ENCODE measurements around the gene PRDX6. TPM values are rescaled to one million over a fixed set of nuclear protein-coding genes. Genes with fewer than 3 reads are reported as not detected.
A peak's percentile ranks its signal among the peaks of the same experiment; 100 is the strongest.

Gene PRDX6
- total and polyA plus RNA-seq, 5 donors from 2014 or later: 75.6 to 166 (median 138) TPM

DNA sequence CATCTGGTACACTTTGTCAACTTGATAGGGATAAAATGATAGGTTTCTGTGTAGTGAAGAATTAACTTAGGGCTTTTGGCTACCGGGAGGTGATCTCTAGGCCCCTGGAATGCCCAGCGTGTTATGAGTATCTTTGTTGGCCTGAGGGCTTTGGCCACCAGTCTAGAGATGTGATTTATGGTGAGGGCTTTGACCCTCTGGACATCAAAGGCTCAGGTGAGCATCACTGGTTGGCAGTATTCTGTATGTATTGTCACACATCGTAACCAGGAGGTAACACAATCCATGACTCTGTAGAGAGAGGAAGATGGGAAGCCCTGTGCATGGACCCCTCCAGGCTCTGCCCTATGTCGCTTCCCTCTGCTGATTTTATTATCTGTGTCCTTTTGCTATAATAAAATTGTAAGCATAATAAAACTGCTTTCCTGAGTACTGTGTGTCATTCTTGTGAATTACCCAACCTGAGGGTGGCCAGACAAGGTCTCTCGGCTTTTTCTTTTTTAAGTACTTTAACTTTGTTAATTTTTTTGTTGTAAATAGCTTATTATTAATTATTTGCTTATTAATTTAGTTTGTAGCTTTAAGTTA lies 40.2 kb upstream of the PRDX6 start:
- peaks cover 29% of the 10 kb centered on the region for H3K36me3 Mint-ChIP-seq
- H3K27ac Mint-ChIP-seq: peak overlapping the region in 1 of 3 donors; percentile 26
- Histone ChIP-seq H3K36me3 (ENCODE audit: control insufficient read depth, insufficient read depth, low read length) (peaks cover 9% of the 10 kb centered on the region), H3K27me3 (ENCODE audit: control insufficient read depth, insufficient read depth, low read length) (no peaks in the 10 kb centered on the region), H3K4me1 (ENCODE audit: control insufficient read depth, insufficient read depth, low read length, poor library complexity, severe bottlenecking) (no peaks in the 10 kb centered on the region), H3K27ac (ENCODE audit: insufficient read depth, low read length, poor library complexity, severe bottlenecking) (no peak overlapping the region), H3K9me3 (ENCODE audit: control insufficient read depth in 2 of 2, low read length in 2 of 2) (no peaks in the 10 kb centered on the region), H3K4me3 (ENCODE audit: low read depth, low read length) (no peak overlapping the region)
- no peaks in the 10 kb centered on the region for H3K27me3 Mint-ChIP-seq
- no peak overlapping the region for H3K4me3 Mint-ChIP-seq
- DNase-seq (no peak), ATAC-seq (ENCODE audit: low read depth in 2 of 2) (no peak)
- H3K4me1 Mint-ChIP-seq: peaks cover 0 to 4% (median 0%) of the 10 kb centered on the region in 4 donors
- H3K9me3 Mint-ChIP-seq: no peaks in the 10 kb centered on the region

DNA sequence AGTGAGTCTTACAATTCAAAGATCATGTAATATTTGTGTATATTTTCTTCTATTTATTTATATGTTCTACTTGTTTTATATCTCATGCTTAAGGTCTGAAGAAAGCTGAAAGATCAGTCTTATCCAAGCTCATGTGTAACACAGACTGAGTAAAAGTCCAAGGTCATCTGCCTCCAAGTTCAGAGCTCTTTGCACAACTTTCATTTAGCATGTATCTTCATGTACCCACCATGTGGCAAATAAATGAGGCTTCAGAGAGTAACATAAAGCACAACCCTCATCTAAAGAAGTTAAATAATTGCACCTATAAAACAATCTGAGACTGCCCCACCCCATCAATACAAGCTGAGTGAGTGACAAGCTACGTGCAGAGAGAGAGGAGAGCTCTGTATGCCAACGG lies 38.5 kb upstream of the PRDX6 start:
- peak overlapping the region in 1 of 4 donors; percentile 38 for H3K4me3 Mint-ChIP-seq
- no peaks in the 10 kb centered on the region for H3K27me3 Mint-ChIP-seq
- Histone ChIP-seq H3K4me1 (ENCODE audit: control insufficient read depth, insufficient read depth, low read length, poor library complexity, severe bottlenecking) (no peaks in the 10 kb centered on the region), H3K36me3 (ENCODE audit: control insufficient read depth, insufficient read depth, low read length) (peaks cover 9% of the 10 kb centered on the region), H3K27ac (ENCODE audit: insufficient read depth, low read length, poor library complexity, severe bottlenecking) (no peak overlapping the region), H3K9me3 (ENCODE audit: control insufficient read depth in 2 of 2, low read length in 2 of 2) (no peaks in the 10 kb centered on the region), H3K4me3 (ENCODE audit: low read depth, low read length) (no peak overlapping the region), H3K27me3 (ENCODE audit: control insufficient read depth, insufficient read depth, low read length) (no peaks in the 10 kb centered on the region)
- DNase-seq (no peak), ATAC-seq (ENCODE audit: low read depth in 2 of 2) (no peak)
- peaks cover 0 to 4% (median 0%) of the 10 kb centered on the region in 4 donors for H3K4me1 Mint-ChIP-seq
- peaks cover 32% of the 10 kb centered on the region for H3K36me3 Mint-ChIP-seq
- no peaks in the 10 kb centered on the region for H3K9me3 Mint-ChIP-seq
- H3K27ac Mint-ChIP-seq: no peak overlapping the region

DNA sequence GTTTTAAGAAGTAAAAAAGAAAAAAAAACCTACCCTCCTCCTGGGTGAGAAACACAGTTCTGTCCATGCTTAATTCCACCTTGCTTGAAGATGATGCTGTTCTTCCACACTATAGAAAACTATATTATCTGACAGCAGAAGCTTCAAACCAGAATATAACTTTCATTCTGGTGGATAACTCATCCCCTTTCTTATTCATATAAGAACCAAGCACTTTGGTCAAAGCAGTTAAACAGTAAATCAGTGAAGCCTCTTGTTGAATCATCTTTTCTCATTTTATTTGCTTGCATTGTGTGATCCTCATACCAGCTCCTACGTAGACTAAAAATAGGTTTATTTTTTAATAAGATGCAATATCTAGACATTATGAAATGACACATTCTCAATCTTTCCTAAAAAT lies 36.7 kb upstream of the PRDX6 start:
- H3K27me3 ChIP-seq (ENCODE audit: control insufficient read depth, insufficient read depth, low read length): no peaks in the 10 kb centered on the region
- H3K4me1 Mint-ChIP-seq: peaks cover 7 to 14% (median 9%) of the 10 kb centered on the region in 4 donors

DNA sequence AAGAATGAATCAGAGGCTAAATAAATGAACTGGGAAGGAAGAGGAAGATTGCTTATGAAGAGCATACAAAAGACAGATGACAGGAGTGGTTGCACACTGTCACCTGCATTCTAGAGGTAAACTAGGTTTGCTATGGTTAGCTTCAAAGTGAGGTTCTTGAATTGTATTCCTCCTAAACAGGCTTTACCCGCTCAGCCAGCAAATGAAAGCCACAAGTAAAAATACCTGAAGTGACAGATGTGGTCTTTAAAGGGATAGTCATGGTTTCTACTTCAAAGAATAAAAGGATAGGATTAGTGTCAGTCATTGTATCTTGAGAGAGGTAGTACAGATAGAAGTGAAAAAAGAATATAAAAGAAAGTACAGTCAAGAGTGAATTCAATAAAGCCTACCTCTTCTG lies 32.4 kb upstream of the PRDX6 start:
- H3K9me3 Mint-ChIP-seq: peaks cover 2 to 23% (median 5%) of the 10 kb centered on the region in 7 donors
- peaks cover 4% of the 10 kb centered on the region for H3K36me3 ChIP-seq (ENCODE audit: control insufficient read depth, insufficient read depth, low read length)
- H3K36me3 Mint-ChIP-seq: peaks cover 59% of the 10 kb centered on the region
- peaks cover 8 to 32% (median 12%) of the 10 kb centered on the region in 4 donors for H3K4me1 Mint-ChIP-seq
- peak overlapping the region in 2 of 3 donors; percentile 58 to 68 for H3K27ac Mint-ChIP-seq
- peaks cover 5 to 12% of the 10 kb centered on the region in 2 experiments for H3K9me3 ChIP-seq (ENCODE audit: control insufficient read depth in 2 of 2, low read length in 2 of 2)
- H3K4me3 ChIP-seq (ENCODE audit: low read depth, low read length): no peak overlapping the region
- DNase-seq: peak in 2 of 3 donors; percentile 40
- peak in 1 of 2 donors; percentile 34 for ATAC-seq (ENCODE audit: low read depth in 2 of 2)
- H3K27me3 ChIP-seq (ENCODE audit: control insufficient read depth, insufficient read depth, low read length): no peaks in the 10 kb centered on the region
- H3K27ac ChIP-seq (ENCODE audit: insufficient read depth, low read length, poor library complexity, severe bottlenecking): no peak overlapping the region
- H3K27me3 Mint-ChIP-seq: no peaks in the 10 kb centered on the region
- H3K4me3 Mint-ChIP-seq: peak overlapping the region in 2 of 4 donors; percentile 22 to 45
- H3K4me1 ChIP-seq (ENCODE audit: control insufficient read depth, insufficient read depth, low read length, poor library complexity, severe bottlenecking): no peaks in the 10 kb centered on the region

More for the DNA sequence above, 36.7 kb upstream of the PRDX6 start:
- no peaks in the 10 kb centered on the region for H3K27me3 Mint-ChIP-seq
- peaks cover 39% of the 10 kb centered on the region for H3K36me3 Mint-ChIP-seq
- H3K4me3 Mint-ChIP-seq: no peak overlapping the region
- Histone ChIP-seq H3K9me3 (ENCODE audit: control insufficient read depth in 2 of 2, low read length in 2 of 2) (no peaks in the 10 kb centered on the region), H3K36me3 (ENCODE audit: control insufficient read depth, insufficient read depth, low read length) (peaks cover 9% of the 10 kb centered on the region), H3K27ac (ENCODE audit: insufficient read depth, low read length, poor library complexity, severe bottlenecking) (no peak overlapping the region), H3K4me1 (ENCODE audit: control insufficient read depth, insufficient read depth, low read length, poor library complexity, severe bottlenecking) (no peaks in the 10 kb centered on the region), H3K4me3 (ENCODE audit: low read depth, low read length) (no peak overlapping the region)
- H3K9me3 Mint-ChIP-seq: no peaks in the 10 kb centered on the region
- no peak for ATAC-seq (ENCODE audit: low read depth in 2 of 2)
- H3K27ac Mint-ChIP-seq: no peak overlapping the region
- DNase-seq: no peak

- Mint-ChIP-seq H3K27me3 (no peaks in the 10 kb centered on the region), H3K4me1 (peaks cover 8 to 32% (median 12%) of the 10 kb centered on the region in 4 donors), H3K4me3 (peak overlapping the region in 1 of 4 donors; percentile 45), H3K36me3 (peaks cover 57% of the 10 kb centered on the region), H3K27ac (peak overlapping the region in 1 of 3 donors; percentile 68), H3K9me3 (peaks cover 2 to 23% (median 5%) of the 10 kb centered on the region in 7 donors)
- Histone ChIP-seq H3K9me3 (ENCODE audit: control insufficient read depth in 2 of 2, low read length in 2 of 2) (peaks cover 5 to 12% of the 10 kb centered on the region in 2 experiments), H3K36me3 (ENCODE audit: control insufficient read depth, insufficient read depth, low read length) (peaks cover under 1% of the 10 kb centered on the region), H3K4me1 (ENCODE audit: control insufficient read depth, insufficient read depth, low read length, poor library complexity, severe bottlenecking) (no peaks in the 10 kb centered on the region), H3K4me3 (ENCODE audit: low read depth, low read length) (peak overlapping the region; percentile 9), H3K27ac (ENCODE audit: insufficient read depth, low read length, poor library complexity, severe bottlenecking) (no peak overlapping the region), H3K27me3 (ENCODE audit: control insufficient read depth, insufficient read depth, low read length) (no peaks in the 10 kb centered on the region)
- ATAC-seq (ENCODE audit: low read depth in 2 of 2) (no peak), DNase-seq (no peak)
Measured at GRCh38 chr1:173445164-173445563, 32.0 kb upstream of the PRDX6 start.

DNA sequence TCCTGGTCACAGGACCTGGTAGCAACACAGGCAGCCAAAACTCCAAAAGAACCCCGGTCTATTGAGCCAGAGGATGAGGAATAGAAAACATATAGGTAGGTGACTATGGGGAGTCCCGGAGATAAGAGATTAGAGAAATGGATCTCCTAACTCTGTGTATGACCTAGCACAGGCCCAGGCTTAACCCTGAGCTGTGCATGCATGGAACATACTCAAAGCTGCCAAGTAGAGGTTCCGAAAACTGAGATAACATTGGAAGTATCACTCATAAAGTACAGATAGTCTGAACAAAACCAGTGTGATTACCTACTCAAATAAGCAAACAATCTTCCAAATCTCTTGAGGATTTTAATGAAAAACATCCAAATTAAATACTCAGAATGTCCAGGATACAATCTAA lies 31.5 kb upstream of the PRDX6 start:
- Mint-ChIP-seq H3K9me3 (peaks cover 2 to 23% (median 5%) of the 10 kb centered on the region in 7 donors), H3K4me3 (peak overlapping the region in 1 of 4 donors; percentile 28), H3K27ac (no peak overlapping the region), H3K4me1 (peaks cover 8 to 32% (median 12%) of the 10 kb centered on the region in 4 donors), H3K27me3 (no peaks in the 10 kb centered on the region), H3K36me3 (peaks cover 57% of the 10 kb centered on the region)
- H3K4me1 ChIP-seq (ENCODE audit: control insufficient read depth, insufficient read depth, low read length, poor library complexity, severe bottlenecking): no peaks in the 10 kb centered on the region
- no peak overlapping the region for H3K27ac ChIP-seq (ENCODE audit: insufficient read depth, low read length, poor library complexity, severe bottlenecking)
- H3K36me3 ChIP-seq (ENCODE audit: control insufficient read depth, insufficient read depth, low read length): no peaks in the 10 kb centered on the region
- ATAC-seq (ENCODE audit: low read depth in 2 of 2) (no peak), DNase-seq (no peak)
- H3K9me3 ChIP-seq (ENCODE audit: control insufficient read depth in 2 of 2, low read length in 2 of 2): peaks cover 5 to 12% of the 10 kb centered on the region in 2 experiments
- H3K4me3 ChIP-seq (ENCODE audit: low read depth, low read length): no peak overlapping the region
- no peaks in the 10 kb centered on the region for H3K27me3 ChIP-seq (ENCODE audit: control insufficient read depth, insufficient read depth, low read length)

- H3K27ac Mint-ChIP-seq: no peak overlapping the region
- peaks cover 2 to 23% (median 5%) of the 10 kb centered on the region in 7 donors for H3K9me3 Mint-ChIP-seq
- H3K27me3 ChIP-seq (ENCODE audit: control insufficient read depth, insufficient read depth, low read length): no peaks in the 10 kb centered on the region
- peaks cover 8 to 34% (median 17%) of the 10 kb centered on the region in 4 donors for H3K4me1 Mint-ChIP-seq
- DNase-seq (no peak), ATAC-seq (ENCODE audit: low read depth in 2 of 2) (no peak)
- H3K27me3 Mint-ChIP-seq: no peaks in the 10 kb centered on the region
- H3K4me1 ChIP-seq (ENCODE audit: control insufficient read depth, insufficient read depth, low read length, poor library complexity, severe bottlenecking): no peaks in the 10 kb centered on the region
- H3K27ac ChIP-seq (ENCODE audit: insufficient read depth, low read length, poor library complexity, severe bottlenecking): no peak overlapping the region
- no peak overlapping the region for H3K4me3 ChIP-seq (ENCODE audit: low read depth, low read length)
- no peaks in the 10 kb centered on the region for H3K36me3 ChIP-seq (ENCODE audit: control insufficient read depth, insufficient read depth, low read length)
- peaks cover 44% of the 10 kb centered on the region for H3K36me3 Mint-ChIP-seq
- H3K9me3 ChIP-seq (ENCODE audit: control insufficient read depth in 2 of 2, low read length in 2 of 2): peaks cover 5 to 12% of the 10 kb centered on the region in 2 experiments
- no peak overlapping the region for H3K4me3 Mint-ChIP-seq
Measured at GRCh38 chr1:173447224-173447623, 29.9 kb upstream of the PRDX6 start.

GRCh38 chr1:173448945-173449344 lies 28.2 kb upstream of the PRDX6 start:
- Mint-ChIP-seq H3K27ac (no peak overlapping the region), H3K4me1 (peaks cover 11 to 32% (median 19%) of the 10 kb centered on the region in 4 donors), H3K27me3 (no peaks in the 10 kb centered on the region), H3K4me3 (no peak overlapping the region), H3K9me3 (peaks cover 2 to 23% (median 5%) of the 10 kb centered on the region in 7 donors), H3K36me3 (peaks cover 48% of the 10 kb centered on the region)
- Histone ChIP-seq H3K4me1 (ENCODE audit: control insufficient read depth, insufficient read depth, low read length, poor library complexity, severe bottlenecking) (no peaks in the 10 kb centered on the region), H3K9me3 (ENCODE audit: control insufficient read depth in 2 of 2, low read length in 2 of 2) (peaks cover 5 to 12% of the 10 kb centered on the region in 2 experiments), H3K36me3 (ENCODE audit: control insufficient read depth, insufficient read depth, low read length) (peaks cover 2% of the 10 kb centered on the region), H3K27ac (ENCODE audit: insufficient read depth, low read length, poor library complexity, severe bottlenecking) (no peak overlapping the region), H3K4me3 (ENCODE audit: low read depth, low read length) (no peak overlapping the region), H3K27me3 (ENCODE audit: control insufficient read depth, insufficient read depth, low read length) (no peaks in the 10 kb centered on the region)
- DNase-seq (no peak), ATAC-seq (ENCODE audit: low read depth in 2 of 2) (no peak)
